Breast epithelium (tissue), 3 donors: Measurements from ENCODE around the gene PDZD7.

Source experiments
- POLR2AphosphoS5 ChIP-seq, 3 donors: sonication (generic); formaldehyde crosslinking; IDR thresholded peaks; one replicate each; pipeline ENCODE4 v1.6.1; 2017; ENCODE audit warnings: antibody characterized with exemption in 3 of 3
- TF ChIP-seq, protein P1 (sequence below), 3 donors: fragments of 450-650 bp; IDR thresholded peaks; one replicate each; pipeline ENCODE4 v1.5.1; 2016 to 2017; ENCODE audit warnings: antibody characterized with exemption in 3 of 3, mild to moderate bottlenecking in 3 of 3, moderate library complexity in 3 of 3

DNA sequence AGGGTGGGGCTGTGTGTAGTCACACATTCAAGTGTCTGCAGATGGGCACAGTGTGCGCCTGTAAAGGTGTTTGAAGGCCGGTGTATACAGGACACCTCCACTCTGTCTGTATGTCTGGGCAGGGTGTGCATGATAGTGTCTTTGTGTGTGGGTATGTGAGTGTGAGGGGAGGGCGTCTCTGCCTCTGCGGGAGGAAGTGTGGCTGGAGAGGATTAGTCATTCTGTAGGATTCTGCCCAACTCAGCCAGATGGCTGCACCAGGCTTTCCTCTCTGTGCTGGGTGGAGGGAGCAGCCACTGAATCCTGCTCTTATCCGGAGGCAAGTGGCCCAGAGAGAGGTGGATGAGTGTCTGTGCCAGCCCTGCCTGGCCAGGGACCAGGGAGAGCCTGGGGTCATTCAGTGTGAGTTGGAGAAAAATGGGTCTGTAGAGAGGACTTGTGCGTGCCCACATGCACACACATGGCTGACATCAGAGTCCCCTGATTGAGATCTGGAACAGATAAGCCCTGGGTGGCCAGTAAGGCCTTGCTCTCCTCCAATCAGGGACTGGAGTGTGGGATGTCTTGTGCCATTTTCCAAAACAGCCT is 1.8 kb upstream of the PDZD7 start:
- TF ChIP-seq POLR2AphosphoS5 (IDR thresholded peaks at IDR 0.05), result no peak
- TF ChIP-seq, protein P1, sequence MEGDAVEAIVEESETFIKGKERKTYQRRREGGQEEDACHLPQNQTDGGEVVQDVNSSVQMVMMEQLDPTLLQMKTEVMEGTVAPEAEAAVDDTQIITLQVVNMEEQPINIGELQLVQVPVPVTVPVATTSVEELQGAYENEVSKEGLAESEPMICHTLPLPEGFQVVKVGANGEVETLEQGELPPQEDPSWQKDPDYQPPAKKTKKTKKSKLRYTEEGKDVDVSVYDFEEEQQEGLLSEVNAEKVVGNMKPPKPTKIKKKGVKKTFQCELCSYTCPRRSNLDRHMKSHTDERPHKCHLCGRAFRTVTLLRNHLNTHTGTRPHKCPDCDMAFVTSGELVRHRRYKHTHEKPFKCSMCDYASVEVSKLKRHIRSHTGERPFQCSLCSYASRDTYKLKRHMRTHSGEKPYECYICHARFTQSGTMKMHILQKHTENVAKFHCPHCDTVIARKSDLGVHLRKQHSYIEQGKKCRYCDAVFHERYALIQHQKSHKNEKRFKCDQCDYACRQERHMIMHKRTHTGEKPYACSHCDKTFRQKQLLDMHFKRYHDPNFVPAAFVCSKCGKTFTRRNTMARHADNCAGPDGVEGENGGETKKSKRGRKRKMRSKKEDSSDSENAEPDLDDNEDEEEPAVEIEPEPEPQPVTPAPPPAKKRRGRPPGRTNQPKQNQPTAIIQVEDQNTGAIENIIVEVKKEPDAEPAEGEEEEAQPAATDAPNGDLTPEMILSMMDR (IDR thresholded peaks at IDR 0.05), result no peak
